ENCODE measurements around the gene PSD4. TPM values are rescaled to one million over a fixed set of nuclear protein-coding genes. Genes with fewer than 3 reads are reported as not detected.

PSD4 gene
- total RNA-seq, 1 donor from 2014 or later: 27.1 TPM

DNA sequence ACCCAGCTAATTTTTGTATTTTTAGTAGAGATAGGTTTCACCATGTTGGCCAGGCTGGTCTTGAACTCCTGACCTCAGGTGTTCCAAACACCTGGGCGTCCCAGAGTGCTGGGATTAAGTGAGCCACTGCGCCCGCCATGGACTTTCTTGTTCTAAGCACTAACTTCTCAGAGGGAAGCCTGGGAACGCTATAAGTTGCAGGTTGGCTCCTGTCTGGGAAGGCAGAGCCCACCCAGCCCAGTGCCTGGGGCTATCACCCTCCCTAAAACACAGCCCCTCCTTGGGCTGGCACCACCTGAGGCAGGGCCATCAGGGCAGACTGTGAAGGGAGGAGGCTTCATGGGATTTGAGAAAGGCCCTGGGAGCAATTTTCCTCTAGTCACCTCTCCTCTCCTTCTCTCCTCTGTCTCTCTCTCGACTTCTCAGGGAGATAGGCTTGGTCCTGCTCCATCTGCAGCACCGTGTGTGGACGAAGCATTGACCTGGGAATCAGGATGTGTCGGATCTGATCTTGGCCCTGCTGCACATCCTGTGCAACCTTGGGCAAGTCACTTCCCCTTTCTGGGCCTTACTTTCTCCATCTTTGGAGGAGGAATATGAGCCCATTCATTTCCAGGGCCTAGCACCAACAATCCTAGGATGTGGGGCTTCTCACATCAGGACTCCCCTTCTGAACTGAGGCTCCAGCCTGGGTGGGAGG lies 10.9 kb downstream of the PSD4 start:
- TF ChIP-seq CTCF (IDR thresholded peaks at IDR 0.05; ENCODE audit: unreplicated experiment): no peak
- H3K9me3 Mint-ChIP-seq (ENCODE audit: low read depth): no peaks in the 10 kb centered on the region
- peaks cover 10% of the 10 kb centered on the region for H3K4me1 Mint-ChIP-seq (ENCODE audit: low read depth)
- H3K27ac Mint-ChIP-seq: no peak overlapping the region
- H3K36me3 Mint-ChIP-seq (ENCODE audit: insufficient read depth): peaks cover under 1% of the 10 kb centered on the region
- H3K27me3 Mint-ChIP-seq: no peaks in the 10 kb centered on the region
- no peak for DNase-seq (ENCODE audit: low spot score, unreplicated experiment)
- H3K4me3 Mint-ChIP-seq (ENCODE audit: low read depth): no peak overlapping the region

DNA sequence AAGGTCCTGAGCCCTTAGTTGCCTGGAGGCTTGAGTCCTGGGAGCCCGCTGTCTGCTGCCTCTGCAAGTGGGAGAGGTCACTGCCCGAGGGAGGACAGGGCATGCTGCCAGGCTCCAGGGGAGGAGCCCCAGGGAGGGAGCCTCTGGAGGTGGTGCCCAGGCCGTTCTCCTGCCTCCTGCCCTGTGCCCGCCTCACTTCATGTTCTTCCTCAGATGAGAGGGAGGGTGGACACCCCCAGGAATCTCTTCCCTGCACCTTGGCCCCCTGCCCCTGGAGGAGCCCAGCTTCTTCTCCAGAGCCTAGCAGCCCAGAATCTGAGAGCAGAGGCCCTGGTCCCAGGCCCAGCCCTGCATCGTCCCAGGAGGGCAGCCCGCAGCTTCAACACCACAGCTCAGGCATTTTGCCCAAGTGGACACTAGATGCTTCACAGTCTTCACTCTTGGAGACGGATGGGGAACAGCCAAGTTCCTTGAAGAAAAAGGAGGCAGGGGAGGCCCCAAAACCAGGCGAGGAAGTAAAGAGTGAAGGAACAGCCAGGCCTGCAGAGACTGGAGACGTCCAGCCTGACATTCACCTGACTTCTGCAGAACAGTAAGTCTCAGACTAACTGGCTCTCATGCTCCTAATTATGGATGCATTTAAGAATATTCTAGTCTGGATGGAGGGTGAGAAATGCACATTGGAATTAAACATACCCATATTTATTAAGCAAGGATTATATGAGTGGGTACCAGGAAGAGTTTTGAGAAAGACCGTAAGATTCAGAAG lies 12.1 kb downstream of the PSD4 start:
- no peak for DNase-seq (ENCODE audit: low spot score, unreplicated experiment)
- Mint-ChIP-seq H3K27ac (no peak overlapping the region), H3K9me3 (ENCODE audit: low read depth) (no peaks in the 10 kb centered on the region), H3K4me3 (ENCODE audit: low read depth) (no peak overlapping the region), H3K36me3 (ENCODE audit: insufficient read depth) (peaks cover 1% of the 10 kb centered on the region), H3K27me3 (no peaks in the 10 kb centered on the region), H3K4me1 (ENCODE audit: low read depth) (peaks cover 4% of the 10 kb centered on the region)
- TF ChIP-seq CTCF (IDR thresholded peaks at IDR 0.05; ENCODE audit: unreplicated experiment): no peak

DNA sequence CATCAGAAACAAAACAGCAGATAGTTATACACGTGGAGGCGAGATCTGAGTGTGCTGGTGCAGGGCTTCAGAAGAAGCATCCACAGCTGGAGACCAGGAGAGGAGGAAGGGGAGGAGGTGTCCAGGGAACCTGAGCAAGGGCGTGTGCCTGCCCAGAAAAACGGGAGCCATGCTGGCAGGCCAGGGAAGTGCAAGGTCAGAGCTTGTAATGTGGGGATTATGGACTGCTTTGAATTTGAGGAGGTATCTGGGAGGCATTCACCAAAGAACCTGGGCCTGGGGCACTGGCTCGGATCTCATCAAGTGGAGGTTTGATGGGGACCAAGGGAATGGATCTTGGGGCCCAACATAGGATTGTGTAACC lies 12.6 kb downstream of the PSD4 start:
- no peak for TF ChIP-seq CTCF (IDR thresholded peaks at IDR 0.05; ENCODE audit: unreplicated experiment)
- Mint-ChIP-seq H3K27me3 (no peaks in the 10 kb centered on the region), H3K36me3 (ENCODE audit: insufficient read depth) (peaks cover 1% of the 10 kb centered on the region), H3K27ac (no peak overlapping the region), H3K4me1 (ENCODE audit: low read depth) (peaks cover 4% of the 10 kb centered on the region), H3K4me3 (ENCODE audit: low read depth) (no peak overlapping the region), H3K9me3 (ENCODE audit: low read depth) (no peaks in the 10 kb centered on the region)
- DNase-seq (ENCODE audit: low spot score, unreplicated experiment): no peak

- no peak for DNase-seq (ENCODE audit: low spot score, unreplicated experiment)
- Mint-ChIP-seq H3K4me1 (ENCODE audit: low read depth) (peaks cover 4% of the 10 kb centered on the region), H3K36me3 (ENCODE audit: insufficient read depth) (peaks cover 1% of the 10 kb centered on the region), H3K27ac (no peak overlapping the region), H3K27me3 (no peaks in the 10 kb centered on the region), H3K9me3 (ENCODE audit: low read depth) (no peaks in the 10 kb centered on the region), H3K4me3 (ENCODE audit: low read depth) (no peak overlapping the region)
- TF ChIP-seq CTCF (IDR thresholded peaks at IDR 0.05; ENCODE audit: unreplicated experiment): no peak
Observed at GRCh38 chr2:113187771-113188170, 14.0 kb downstream of the PSD4 start.

GRCh38 chr2:113190871-113191270 lies 17.1 kb downstream of the PSD4 start:
- no peak overlapping the region for H3K27ac Mint-ChIP-seq
- H3K4me1 Mint-ChIP-seq (ENCODE audit: low read depth): no peaks in the 10 kb centered on the region
- H3K36me3 Mint-ChIP-seq (ENCODE audit: insufficient read depth): peaks cover 1% of the 10 kb centered on the region
- TF ChIP-seq CTCF (IDR thresholded peaks at IDR 0.05; ENCODE audit: unreplicated experiment): no peak
- no peak for DNase-seq (ENCODE audit: low spot score, unreplicated experiment)
- no peaks in the 10 kb centered on the region for H3K27me3 Mint-ChIP-seq
- H3K4me3 Mint-ChIP-seq (ENCODE audit: low read depth): no peak overlapping the region
- no peaks in the 10 kb centered on the region for H3K9me3 Mint-ChIP-seq (ENCODE audit: low read depth)
